Measurements from ENCODE around the gene KIAA1755.

Gene KIAA1755

DNA sequence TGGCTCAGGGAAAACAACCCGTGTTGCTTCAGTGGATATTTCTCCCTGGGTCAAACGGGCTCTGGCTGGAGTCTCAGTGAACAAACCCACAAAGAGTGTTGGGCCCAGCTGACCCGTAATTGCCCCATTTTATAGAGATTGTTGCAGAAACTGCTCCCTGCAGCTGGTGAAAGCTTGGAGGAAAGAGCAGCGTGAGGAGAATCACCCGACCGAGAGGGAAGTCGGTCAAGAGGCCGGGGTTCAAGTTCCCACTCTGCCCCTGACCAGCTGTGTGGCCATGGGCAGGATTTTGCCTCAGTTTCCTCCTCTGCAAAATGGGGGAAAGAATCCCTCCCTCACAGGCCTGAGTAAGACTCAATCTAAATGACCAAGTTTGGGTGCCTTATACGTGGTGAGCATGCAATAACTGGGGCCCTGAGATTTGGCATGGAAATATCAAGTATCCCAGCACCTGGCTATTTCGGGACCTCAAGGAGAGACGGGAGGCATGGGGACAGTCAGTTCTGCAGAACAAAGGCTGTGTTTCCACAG lies 93.8 kb downstream of the KIAA1755 start:
- DNase-seq (ENCODE audit: low spot score), result no peak

DNA sequence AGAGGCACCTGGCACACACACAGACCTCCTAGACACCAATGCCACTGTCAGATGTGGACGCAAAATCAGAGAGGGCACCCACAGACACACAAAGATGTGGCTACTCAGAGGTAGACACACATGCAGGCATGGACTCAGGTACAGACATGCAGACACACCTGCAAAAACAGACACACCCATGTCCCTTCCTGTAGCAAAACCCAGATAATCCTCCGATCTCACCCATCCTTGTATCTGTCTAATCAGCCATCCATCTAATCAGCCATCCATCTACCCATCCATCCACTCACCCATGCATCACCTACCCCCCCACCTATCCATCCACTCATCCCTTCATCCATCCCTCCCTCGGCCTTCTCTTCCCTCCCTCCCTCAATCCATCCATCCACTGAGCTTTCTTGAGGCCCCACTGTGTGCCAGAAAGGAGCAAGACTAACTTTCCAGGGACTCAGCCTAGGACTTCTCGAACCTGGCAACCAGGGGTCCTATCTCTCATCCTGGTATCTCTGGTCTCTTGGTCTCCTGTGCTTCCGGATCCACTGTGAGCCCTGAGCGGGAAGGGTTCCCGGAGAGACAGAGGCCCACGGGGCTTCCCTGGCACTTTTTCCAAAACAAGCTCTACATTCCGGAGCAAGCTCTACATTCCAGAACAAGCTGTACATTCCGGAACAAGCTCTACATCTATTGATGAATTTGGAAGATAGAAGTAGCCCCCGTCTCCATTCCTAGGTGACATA lies 94.4 kb downstream of the KIAA1755 start:
- DNase-seq (ENCODE audit: low spot score), result no peak

DNA sequence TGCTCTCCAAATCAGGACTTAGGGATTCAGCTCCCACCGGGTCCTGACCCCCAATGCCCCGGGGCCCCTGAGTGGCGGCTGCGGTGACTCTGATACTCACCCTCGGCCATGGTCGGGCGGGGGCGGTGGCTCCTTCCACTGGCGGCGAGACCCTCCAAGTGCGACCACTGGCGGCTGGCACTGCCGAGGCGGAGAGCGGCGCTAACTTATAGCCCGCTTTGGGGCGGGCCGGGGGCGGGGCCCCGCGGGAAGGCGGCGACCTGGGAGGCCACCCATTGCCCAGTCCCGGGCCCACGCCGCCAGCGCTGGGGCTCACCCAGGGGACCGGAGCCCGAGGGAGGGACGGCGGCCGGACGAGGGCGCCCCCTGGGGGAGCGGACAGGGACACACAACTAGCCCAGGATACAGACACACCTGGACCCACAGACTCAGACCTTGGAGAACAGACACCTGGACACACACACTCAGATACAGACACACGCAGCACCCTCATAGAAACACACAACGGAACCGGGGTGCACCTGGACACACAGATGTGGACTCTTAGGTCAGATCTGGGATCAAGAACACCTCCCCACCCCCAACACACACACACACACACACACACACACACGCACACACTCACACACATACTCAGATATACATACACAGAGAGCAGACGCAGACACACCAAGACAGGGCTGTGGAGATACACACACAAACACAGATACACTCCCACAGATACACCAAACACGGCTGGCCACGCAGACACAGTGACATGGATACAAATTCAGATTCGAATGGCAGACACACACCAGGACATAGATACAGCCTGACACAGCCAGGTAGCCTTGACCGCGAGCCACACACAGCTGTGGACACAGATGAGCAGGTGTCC lies 95.2 kb downstream of the KIAA1755 start, which contains the start of gene TGM2:
Gene TGM2 (minus strand): TSS at position 182 of the 877 bp plus-strand sequence. CDS start 72 bp downstream, at position 110.
- DNase-seq (ENCODE audit: low spot score), result peak; percentile 57

DNA sequence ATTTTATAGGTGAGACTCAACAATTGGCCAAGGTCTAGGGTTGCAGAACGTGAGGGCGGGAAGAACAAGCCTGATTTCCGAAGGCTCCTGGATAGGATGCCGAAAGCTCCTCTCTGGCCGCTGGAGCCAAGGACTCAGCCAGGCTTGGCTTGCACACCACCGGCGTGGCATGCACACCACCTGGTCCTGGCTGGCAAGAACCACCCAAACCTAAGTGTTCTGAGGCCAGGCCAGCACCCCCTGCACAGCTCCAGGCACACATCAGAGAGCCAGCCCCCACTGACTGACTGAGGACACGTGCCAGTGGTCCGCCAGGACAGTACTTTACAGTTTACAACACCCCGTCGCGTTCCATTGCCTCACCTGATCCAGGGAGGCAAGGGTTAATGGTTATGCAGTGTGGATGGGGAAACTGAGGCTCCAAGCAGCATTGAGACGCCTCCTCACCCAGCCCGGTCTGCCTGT lies 95.9 kb downstream of the KIAA1755 start:
- no peak for DNase-seq (ENCODE audit: low spot score)

DNA sequence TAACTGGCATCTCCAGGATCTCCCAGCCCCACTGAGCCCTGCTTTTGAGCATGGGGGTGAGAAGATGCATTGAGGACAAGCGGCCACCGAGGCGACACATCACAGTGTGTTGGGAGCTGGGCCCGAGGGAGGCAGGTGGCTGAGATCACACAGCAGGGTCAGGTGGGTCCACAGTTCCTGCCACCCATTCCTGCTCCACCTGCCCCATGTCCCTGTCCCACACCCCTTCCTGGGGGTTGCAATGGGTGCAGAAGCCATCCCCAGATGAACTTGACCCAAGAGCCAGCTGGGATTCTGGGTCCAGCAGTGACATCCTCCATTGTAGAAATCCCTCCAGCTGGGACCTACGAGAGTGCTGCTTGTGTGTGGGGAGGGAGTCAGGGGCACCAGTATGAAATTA lies 96.5 kb downstream of the KIAA1755 start:
- no peak for DNase-seq (ENCODE audit: low spot score)

GRCh38 chr20:38162878-38163875 lies 97.4 kb downstream of the KIAA1755 start:
- DNase-seq (ENCODE audit: low spot score), result no peak

DNA sequence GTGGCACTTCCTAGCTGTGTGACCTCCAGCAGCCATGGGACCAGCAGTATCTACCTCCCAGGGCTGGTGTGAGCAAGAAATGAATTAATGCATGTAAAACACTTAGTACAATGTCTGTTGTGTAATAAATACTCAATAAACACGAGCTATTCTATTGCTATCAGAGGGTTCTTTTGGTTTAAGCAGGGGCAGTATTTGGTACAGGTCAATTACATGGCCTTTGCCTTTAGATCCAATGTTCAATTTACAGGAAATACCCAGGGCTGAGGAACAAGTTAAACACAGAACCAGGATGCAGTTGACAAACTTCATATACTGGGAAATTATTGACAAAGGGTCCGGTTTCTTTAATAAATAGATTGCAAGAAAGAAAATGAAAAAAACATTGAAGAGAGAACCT lies 98.4 kb downstream of the KIAA1755 start:
- DNase-seq (ENCODE audit: low spot score), result no peak

DNA sequence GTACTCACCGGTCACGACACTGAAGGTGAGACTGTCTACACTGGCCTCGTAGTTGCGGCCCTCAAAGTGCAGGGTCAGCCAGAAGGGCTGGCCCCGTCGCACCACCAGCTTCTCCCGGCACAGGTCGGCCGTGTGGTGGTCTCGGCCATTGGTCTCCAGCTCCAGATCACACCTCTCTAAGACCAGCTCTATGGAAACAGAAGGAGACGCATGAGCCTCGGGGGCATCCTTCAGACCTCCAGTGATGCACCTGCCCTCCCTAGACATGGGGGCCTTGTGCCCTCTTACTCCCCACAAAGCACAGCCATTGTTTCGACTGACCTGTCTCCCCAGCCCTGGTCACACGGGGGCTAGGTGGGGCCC lies 99.1 kb downstream of the KIAA1755 start:
- DNase-seq (ENCODE audit: low spot score), result no peak

Measured in COLO829 (cell line).